Calu3 (cell line): ENCODE data around the gene TMF1. TPM values are rescaled to one million over a fixed set of nuclear protein-coding genes. Genes with fewer than 3 reads are reported as not detected.

Experiments
- BruUV-seq: library from RNA; stranded (reverse); fragments of 400-500 nt; replicated peaks from 2 replicates; lab custom pipeline; 2021; lab: Mats Ljungman, UMichigan
- CTCF ChIA-PET: fragments of 300-600 bp; sonication (Branson Sonifier 250); formaldehyde crosslinking; loops from one replicate; lab custom pipeline; 2022; ENCODE audit warnings: antibody characterized with exemption; lab: Charles Lee
- DNase-seq: peaks from one replicate; pipeline ENCODE4 v3.0.0; 2022
- H3K27ac Mint-ChIP-seq: one replicate; pipeline ENCODE4 v1.8.0; 2022; ENCODE audit warnings: mixed read lengths; ENCODE audit not compliant: unreplicated experiment
- H3K27me3 Mint-ChIP-seq: one replicate; pipeline ENCODE4 v1.8.0; 2022; ENCODE audit warnings: mixed read lengths; ENCODE audit not compliant: unreplicated experiment
- H3K36me3 Mint-ChIP-seq: one replicate; pipeline ENCODE4 v1.8.0; 2022; ENCODE audit warnings: mild to moderate bottlenecking, moderate library complexity, mixed read lengths; ENCODE audit not compliant: insufficient read depth, unreplicated experiment
- H3K4me1 Mint-ChIP-seq: one replicate; pipeline ENCODE4 v1.8.0; 2022; ENCODE audit warnings: mild to moderate bottlenecking, low read depth, mixed read lengths; ENCODE audit not compliant: unreplicated experiment
- H3K4me3 Mint-ChIP-seq: one replicate; pipeline ENCODE4 v1.8.0; 2022; ENCODE audit warnings: mild to moderate bottlenecking, low read depth, moderate library complexity, mixed read lengths; ENCODE audit not compliant: unreplicated experiment
- H3K9me3 Mint-ChIP-seq: one replicate; pipeline ENCODE4 v1.8.0; 2022; ENCODE audit warnings: low read depth, mixed read lengths; ENCODE audit not compliant: unreplicated experiment
- CTCF ChIP-seq: fragments of 200-600 bp; IDR thresholded peaks from one replicate; pipeline ENCODE4 v1.8.0; 2022; ENCODE audit warnings: antibody characterized with exemption; ENCODE audit not compliant: unreplicated experiment
- intact Hi-C: fragments of 100-400 bp; cut with micrococcal nuclease; formaldehyde crosslinking; loops from one replicate; pipeline ENCODE4 v1.10.0; 2022; ENCODE audit not compliant: unreplicated experiment
- total RNA-seq: library from RNA; stranded (reverse); gene quantifications from 2 replicates; pipeline ENCODE4 v1.2.3, GENCODE V29; 2022

TMF1 gene
- total RNA-seq, 1 experiment from 2014 or later = 34.4 TPM

- H3K27me3 Mint-ChIP-seq = no peaks in the 10 kb centered on the region
- no TSS peak for BruUV-seq
- peaks cover 12% of the 10 kb centered on the region for H3K36me3 Mint-ChIP-seq
- H3K9me3 Mint-ChIP-seq = no peaks in the 10 kb centered on the region
- H3K4me1 Mint-ChIP-seq = no peaks in the 10 kb centered on the region
- no peak for TF ChIP-seq CTCF
- DNase-seq = no peak
- CTCF ChIA-PET = no interaction called here
- no peak overlapping the region for H3K4me3 Mint-ChIP-seq
- intact Hi-C loops = no loop called here
- no peak overlapping the region for H3K27ac Mint-ChIP-seq
Measured at GRCh38 chr3:68999605-69000004, 52.5 kb downstream of the TMF1 start.

DNA sequence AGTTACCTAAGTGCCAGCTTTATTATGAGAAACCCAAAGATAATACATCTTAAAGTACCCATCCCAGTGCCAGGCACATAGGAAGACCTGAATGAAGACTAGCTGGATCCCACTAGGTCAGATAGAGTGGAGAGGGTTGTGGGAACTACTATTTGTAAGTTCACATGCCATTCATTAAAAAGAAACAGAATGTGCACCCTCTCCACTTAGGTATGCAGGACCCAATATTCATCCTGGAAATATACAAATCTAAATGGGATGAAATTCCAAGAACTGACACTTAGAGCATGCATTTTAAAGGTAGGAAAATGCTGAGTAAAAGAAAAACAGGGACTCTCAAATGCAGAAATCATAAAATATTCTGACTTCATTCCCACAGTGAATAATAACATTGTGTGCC is 53.0 kb downstream of the TMF1 start:
- CTCF ChIA-PET = no interaction called here
- peaks cover 11% of the 10 kb centered on the region for H3K36me3 Mint-ChIP-seq
- no peaks in the 10 kb centered on the region for H3K9me3 Mint-ChIP-seq
- no peak overlapping the region for H3K27ac Mint-ChIP-seq
- no TSS peak for BruUV-seq
- no peak overlapping the region for H3K4me3 Mint-ChIP-seq
- H3K27me3 Mint-ChIP-seq = no peaks in the 10 kb centered on the region
- no peak for DNase-seq
- TF ChIP-seq CTCF = no peak
- intact Hi-C loops = no loop called here
- no peaks in the 10 kb centered on the region for H3K4me1 Mint-ChIP-seq

DNA sequence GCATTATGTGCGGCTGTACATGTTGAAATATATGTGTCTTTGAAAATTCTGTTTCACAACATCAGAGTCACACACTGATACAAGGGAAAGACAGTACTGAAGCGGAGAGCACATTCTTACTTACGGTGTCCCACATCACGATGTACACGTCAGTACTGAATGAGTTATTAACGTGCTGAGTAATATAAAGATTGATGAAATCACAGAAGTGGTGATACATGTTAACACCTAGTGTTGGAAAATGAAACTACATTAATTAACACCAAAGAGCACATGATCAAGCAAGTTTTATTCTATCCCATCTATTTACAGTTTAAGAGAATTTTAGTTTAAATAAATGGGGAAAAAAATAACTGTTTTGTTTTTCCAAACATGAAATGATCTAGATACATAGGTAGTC is 54.2 kb downstream of the TMF1 start:
- CTCF ChIA-PET = no interaction called here
- Mint-ChIP-seq H3K27ac (no peak overlapping the region), H3K4me3 (no peak overlapping the region), H3K27me3 (no peaks in the 10 kb centered on the region), H3K9me3 (no peaks in the 10 kb centered on the region), H3K4me1 (no peaks in the 10 kb centered on the region), H3K36me3 (peaks cover 11% of the 10 kb centered on the region)
- no TSS peak for BruUV-seq
- DNase-seq = no peak
- intact Hi-C loops = no loop called here
- no peak for TF ChIP-seq CTCF

DNA sequence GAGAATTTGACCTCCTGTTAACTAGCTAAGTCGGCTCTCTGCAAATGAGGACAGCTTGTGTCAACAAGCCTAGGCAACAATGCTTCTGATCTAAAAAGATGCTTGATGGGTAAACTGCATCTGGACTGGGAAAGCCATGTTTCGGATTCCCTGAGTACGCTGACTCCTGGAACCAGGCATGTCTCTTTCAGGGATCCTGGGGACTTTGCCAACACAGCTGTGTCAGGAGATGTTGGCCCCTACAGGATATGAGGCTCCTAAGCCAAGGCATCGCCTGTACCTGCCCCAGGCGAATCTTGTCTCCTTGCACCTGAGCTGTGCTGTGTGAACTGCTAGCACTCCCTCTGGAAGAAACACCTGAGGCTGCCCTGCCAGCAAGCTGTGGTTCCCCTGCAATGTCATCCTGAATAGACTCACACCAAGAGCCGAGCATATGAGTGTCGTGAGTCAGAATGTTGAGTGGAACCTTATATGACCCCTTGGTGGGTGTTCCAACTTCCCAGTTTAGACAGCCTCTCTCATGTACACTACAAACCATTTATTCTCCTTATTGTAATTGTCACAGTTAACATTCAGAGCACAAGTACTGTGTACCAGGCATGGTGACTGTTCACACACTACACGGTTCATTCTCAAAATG is 55.7 kb downstream of the TMF1 start:
- H3K27me3 Mint-ChIP-seq = no peaks in the 10 kb centered on the region
- BruUV-seq = no TSS peak
- TF ChIP-seq CTCF = no peak
- intact Hi-C loops = no loop called here
- no peaks in the 10 kb centered on the region for H3K4me1 Mint-ChIP-seq
- peaks cover 10% of the 10 kb centered on the region for H3K36me3 Mint-ChIP-seq
- no peak for DNase-seq
- CTCF ChIA-PET = no interaction called here
- H3K27ac Mint-ChIP-seq = no peak overlapping the region
- no peaks in the 10 kb centered on the region for H3K9me3 Mint-ChIP-seq
- H3K4me3 Mint-ChIP-seq = no peak overlapping the region
